MM.1S (cell line): ENCODE measurements around the gene EVA1C.

Experiments used
- DNase-seq: peaks from one replicate; pipeline ENCODE4 v3.0.0-alpha.2; 2015
- H2AFZ ChIP-seq: fragments of 300-600 bp; sonication (generic); 2 replicates; pipeline ENCODE4 v1.6.0; 2016; ENCODE audit warnings: antibody characterized with exemption, low read length
- H3F3A ChIP-seq: fragments of 300-600 bp; sonication (generic); 2 replicates; pipeline ENCODE4 v1.6.1; 2016; ENCODE audit warnings: mild to moderate bottlenecking, antibody characterized with exemption, low read length, moderate library complexity, mixed read lengths; ENCODE audit not compliant: insufficient read depth
- H3K27ac ChIP-seq: fragments of 300-600 bp; sonication (generic); 2 replicates; pipeline ENCODE4 v1.5.1; 2016; ENCODE audit warnings: mild to moderate bottlenecking, low read length
- H3K27me3 ChIP-seq: fragments of 300-600 bp; sonication (generic); replicated peaks from 2 replicates; pipeline ENCODE4 v1.6.0; 2016; ENCODE audit warnings: low read length; ENCODE audit not compliant: insufficient read depth
- H3K36me3 ChIP-seq: fragments of 300-600 bp; sonication (generic); replicated peaks from 2 replicates; pipeline ENCODE4 v1.6.1; 2016; ENCODE audit warnings: mild to moderate bottlenecking, low read length, mixed read lengths; ENCODE audit not compliant: insufficient read depth
- H3K4me1 ChIP-seq: fragments of 300-600 bp; sonication (generic); 2 replicates; pipeline ENCODE4 v1.6.1; 2016; ENCODE audit warnings: low read length, mixed read lengths
- H3K4me2 ChIP-seq: fragments of 300-600 bp; sonication (generic); 2 replicates; pipeline ENCODE4 v1.6.0; 2016; ENCODE audit warnings: low read depth, low read length
- H3K4me3 ChIP-seq: fragments of 300-600 bp; sonication (generic); 2 replicates; pipeline ENCODE4 v1.5.1; 2016; ENCODE audit warnings: low read length, mixed read lengths
- H3K79me2 ChIP-seq: fragments of 300-600 bp; sonication (generic); 2 replicates; pipeline ENCODE4 v1.6.1; 2016; ENCODE audit warnings: mixed run types, low read length, mixed read lengths
- H3K9ac ChIP-seq: fragments of 300-600 bp; sonication (generic); 2 replicates; pipeline ENCODE4 v1.6.1; 2016; ENCODE audit warnings: low read length, mixed read lengths
- H3K9me2 ChIP-seq: fragments of 300-600 bp; sonication (generic); replicated peaks from 2 replicates; pipeline ENCODE4 v1.6.1; 2016; ENCODE audit warnings: mild to moderate bottlenecking, low read length, mixed read lengths; ENCODE audit not compliant: insufficient read depth
- H3K9me3 ChIP-seq: fragments of 300-600 bp; sonication (generic); replicated peaks from 2 replicates; pipeline ENCODE4 v1.6.1; 2016; ENCODE audit warnings: mild to moderate bottlenecking, low read length, mixed read lengths; ENCODE audit not compliant: insufficient read depth
- H4K20me1 ChIP-seq: fragments of 300-600 bp; sonication (generic); 2 replicates; pipeline ENCODE4 v1.6.1; 2016; ENCODE audit warnings: mild to moderate bottlenecking, low read length, moderate library complexity, mixed read lengths; ENCODE audit not compliant: insufficient read depth
- EZH2 ChIP-seq: fragments of 300-600 bp; sonication (generic); optimal IDR thresholded peaks from 2 replicates; pipeline ENCODE3; 2017; ENCODE audit warnings: low read depth, mild to moderate bottlenecking, antibody characterized with exemption, low read length, mixed read lengths
- EZH2phosphoT487 ChIP-seq: fragments of 300-600 bp; sonication (generic); IDR thresholded peaks from 2 replicates; pipeline ENCODE4 v1.6.1; 2018; ENCODE audit warnings: antibody characterized with exemption, low read length
- TF ChIP-seq, protein P1 (sequence below): fragments of 300-600 bp; sonication (generic); IDR thresholded peaks from 2 replicates; pipeline ENCODE4 v1.5.1; 2016; ENCODE audit warnings: antibody characterized with exemption, low read length, mixed read lengths

EVA1C gene

DNA sequence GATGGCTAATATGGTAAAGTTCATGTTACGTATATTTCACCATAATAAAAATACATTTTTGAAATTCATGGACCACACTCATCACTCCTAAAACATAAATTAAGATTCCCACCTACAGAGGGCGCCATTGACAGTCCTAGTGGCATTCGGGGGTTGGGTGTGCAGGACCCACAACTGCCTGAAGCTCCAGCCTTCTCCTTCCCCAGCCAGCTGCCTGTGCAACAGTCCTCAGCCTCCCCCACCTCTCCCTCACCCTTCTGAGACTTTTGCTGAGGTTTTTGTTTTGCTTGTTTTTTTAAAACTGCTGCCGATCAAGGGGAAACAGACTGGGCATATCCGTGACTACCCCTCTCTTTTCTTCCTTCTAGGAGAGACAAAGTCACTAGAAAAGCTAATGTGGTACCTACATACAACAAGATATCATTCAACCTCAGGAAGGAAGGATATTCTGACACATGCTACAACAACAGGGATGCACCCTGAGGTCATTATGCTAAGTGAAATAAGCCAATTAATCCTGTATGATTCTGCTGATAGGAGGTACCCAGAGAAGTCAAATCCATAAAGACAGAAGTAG, 9.2 kb upstream of the EVA1C start:
- no peaks in the 10 kb centered on the region for H3K4me1 ChIP-seq
- H2AFZ ChIP-seq = peak overlapping the region; percentile 26; the same call in 1 of the 2 replicates
- no peak overlapping the region for H3K9ac ChIP-seq
- H3K9me3 ChIP-seq = no peaks in the 10 kb centered on the region
- no peak overlapping the region for H3K27ac ChIP-seq
- no peaks in the 10 kb centered on the region for H3K36me3 ChIP-seq
- no peaks in the 10 kb centered on the region for H3K27me3 ChIP-seq
- DNase-seq = peak; percentile 77
- H4K20me1 ChIP-seq = no peaks in the 10 kb centered on the region
- H3K9me2 ChIP-seq = no peaks in the 10 kb centered on the region
- H3K4me3 ChIP-seq = no peak overlapping the region
- peak overlapping the region; percentile 24; the same call in 1 of the 2 replicates for H3K4me2 ChIP-seq
- TF ChIP-seq, protein P1, sequence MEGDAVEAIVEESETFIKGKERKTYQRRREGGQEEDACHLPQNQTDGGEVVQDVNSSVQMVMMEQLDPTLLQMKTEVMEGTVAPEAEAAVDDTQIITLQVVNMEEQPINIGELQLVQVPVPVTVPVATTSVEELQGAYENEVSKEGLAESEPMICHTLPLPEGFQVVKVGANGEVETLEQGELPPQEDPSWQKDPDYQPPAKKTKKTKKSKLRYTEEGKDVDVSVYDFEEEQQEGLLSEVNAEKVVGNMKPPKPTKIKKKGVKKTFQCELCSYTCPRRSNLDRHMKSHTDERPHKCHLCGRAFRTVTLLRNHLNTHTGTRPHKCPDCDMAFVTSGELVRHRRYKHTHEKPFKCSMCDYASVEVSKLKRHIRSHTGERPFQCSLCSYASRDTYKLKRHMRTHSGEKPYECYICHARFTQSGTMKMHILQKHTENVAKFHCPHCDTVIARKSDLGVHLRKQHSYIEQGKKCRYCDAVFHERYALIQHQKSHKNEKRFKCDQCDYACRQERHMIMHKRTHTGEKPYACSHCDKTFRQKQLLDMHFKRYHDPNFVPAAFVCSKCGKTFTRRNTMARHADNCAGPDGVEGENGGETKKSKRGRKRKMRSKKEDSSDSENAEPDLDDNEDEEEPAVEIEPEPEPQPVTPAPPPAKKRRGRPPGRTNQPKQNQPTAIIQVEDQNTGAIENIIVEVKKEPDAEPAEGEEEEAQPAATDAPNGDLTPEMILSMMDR = peak; percentile 83
- TF ChIP-seq EZH2 = no peak
- TF ChIP-seq EZH2phosphoT487 = no peak
- no peaks in the 10 kb centered on the region for H3K79me2 ChIP-seq
- H3F3A ChIP-seq = no peaks in the 10 kb centered on the region

DNA sequence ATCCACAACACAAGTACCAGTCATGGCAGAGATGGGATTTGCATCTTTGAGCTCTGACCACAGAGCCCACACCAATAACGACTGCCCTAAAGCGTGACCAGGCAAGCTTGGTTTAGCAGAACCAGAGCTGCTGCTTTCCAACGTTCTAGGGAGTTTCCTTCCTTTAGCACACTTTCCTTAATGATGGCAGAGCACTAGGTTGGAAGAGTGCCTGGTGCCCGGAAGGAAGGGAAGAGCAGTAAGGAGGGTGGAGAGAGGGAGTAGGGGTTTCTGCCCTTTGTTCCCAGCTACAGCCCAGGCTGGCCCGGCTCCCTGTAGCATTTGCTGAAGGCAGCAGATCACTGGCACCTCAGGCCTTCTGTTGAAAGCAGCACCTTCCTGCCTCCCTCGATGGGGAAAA, 6.1 kb upstream of the EVA1C start:
- no peaks in the 10 kb centered on the region for H3K9me2 ChIP-seq
- H2AFZ ChIP-seq = no peak overlapping the region

DNA sequence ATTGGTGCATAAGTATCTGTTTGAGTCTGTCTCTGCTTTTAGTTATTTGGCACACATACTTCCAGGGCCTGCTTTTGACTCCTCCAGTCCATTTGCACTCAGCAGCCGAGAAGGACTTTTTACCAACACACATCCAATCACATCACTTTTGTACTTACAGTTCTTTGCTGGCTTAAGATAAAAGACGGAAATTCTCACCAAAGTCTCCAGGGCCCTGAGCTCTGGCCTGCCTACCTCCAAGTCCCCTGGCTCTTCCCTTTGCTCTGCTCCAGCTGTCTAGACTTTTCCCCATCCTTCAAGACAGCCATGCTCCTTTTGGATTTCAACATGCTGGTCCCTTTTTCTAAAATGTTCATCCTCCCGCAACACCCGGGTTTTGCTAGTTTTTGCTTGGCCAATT, 2.2 kb upstream of the EVA1C start:
- TF ChIP-seq, protein P1 = no peak
- no peak for TF ChIP-seq EZH2phosphoT487
- Histone ChIP-seq H3F3A (no peaks in the 10 kb centered on the region), H3K79me2 (no peaks in the 10 kb centered on the region), H3K4me3 (no peak overlapping the region), H3K9ac (no peak overlapping the region), H3K4me1 (no peaks in the 10 kb centered on the region), H4K20me1 (no peaks in the 10 kb centered on the region), H3K9me3 (no peaks in the 10 kb centered on the region), H3K9me2 (no peaks in the 10 kb centered on the region), H3K4me2 (no peak overlapping the region), H2AFZ (no peak overlapping the region), H3K36me3 (no peaks in the 10 kb centered on the region), H3K27ac (no peak overlapping the region), H3K27me3 (peaks cover 42% of the 10 kb centered on the region)
- no peak for DNase-seq

More for the DNA sequence above, 6.1 kb upstream of the EVA1C start:
- no peak for TF ChIP-seq EZH2phosphoT487
- TF ChIP-seq, protein P1 = no peak
- no peak for TF ChIP-seq EZH2
- Histone ChIP-seq H3F3A (no peaks in the 10 kb centered on the region), H3K27ac (no peak overlapping the region), H3K9me3 (no peaks in the 10 kb centered on the region), H3K9ac (no peak overlapping the region), H3K4me3 (no peak overlapping the region), H3K36me3 (no peaks in the 10 kb centered on the region), H3K27me3 (peaks cover 14% of the 10 kb centered on the region), H3K4me1 (no peaks in the 10 kb centered on the region), H3K79me2 (no peaks in the 10 kb centered on the region), H3K4me2 (no peak overlapping the region), H4K20me1 (no peaks in the 10 kb centered on the region)
- DNase-seq = no peak
